ENCODE data around the gene AREL1. TPM values are rescaled to one million over a fixed set of nuclear protein-coding genes. Genes with fewer than 3 reads are reported as not detected.

AREL1 gene
- total RNA-seq, 4 donors from 2014 or later, result 18.0 to 44.2 (median 30.1) TPM

- H3K9me3 ChIP-seq, result no peaks in the 10 kb centered on the region
- TF ChIP-seq EP300 (IDR thresholded peaks at IDR 0.05) (no peak), POLR2AphosphoS5 (IDR thresholded peaks at IDR 0.05) (no peak), CTCF (IDR thresholded peaks at IDR 0.05) (no peak), POLR2A (IDR thresholded peaks at IDR 0.05) (no peak)
- H3K27me3 ChIP-seq, result no peaks in the 10 kb centered on the region
- no peaks in the 10 kb centered on the region for H3K4me1 ChIP-seq
- H3K4me3 ChIP-seq, result no peak overlapping the region
- H3K27ac ChIP-seq, result no peak overlapping the region
- H3K36me3 ChIP-seq, result peaks cover 43% of the 10 kb centered on the region
- DNase-seq (ENCODE audit: low spot score in 2 of 2), result no peak
- WGBS, result 91% methylated on average over 3 of the region's 3 CpGs
Observed at GRCh38 chr14:74683406-74683805, 29.5 kb downstream of the AREL1 start.

- no peaks in the 10 kb centered on the region for H3K27me3 ChIP-seq
- 91% methylated on average over 10 of the region's 10 CpGs for WGBS
- DNase-seq (ENCODE audit: low spot score in 2 of 2), result no peak
- no peak for TF ChIP-seq POLR2AphosphoS5 (IDR thresholded peaks at IDR 0.05)
- no peak for TF ChIP-seq EP300 (IDR thresholded peaks at IDR 0.05)
- TF ChIP-seq CTCF (IDR thresholded peaks at IDR 0.05), result no peak
- no peak for TF ChIP-seq POLR2A (IDR thresholded peaks at IDR 0.05)
- H3K4me3 ChIP-seq, result no peak overlapping the region
- no peaks in the 10 kb centered on the region for H3K9me3 ChIP-seq
- H3K36me3 ChIP-seq, result peaks cover 36% of the 10 kb centered on the region
- H3K4me1 ChIP-seq, result no peaks in the 10 kb centered on the region
- no peak overlapping the region for H3K27ac ChIP-seq
Observed at GRCh38 chr14:74682169-74682952, 30.5 kb downstream of the AREL1 start.

GRCh38 chr14:74675219-74675618 lies 37.7 kb downstream of the AREL1 start:
- TF ChIP-seq CTCF (IDR thresholded peaks at IDR 0.05) (no peak), POLR2A (IDR thresholded peaks at IDR 0.05) (no peak)
- no peaks in the 10 kb centered on the region for H3K27me3 ChIP-seq
- no peak for DNase-seq (ENCODE audit: low spot score in 2 of 2)
- no peak overlapping the region for H3K27ac ChIP-seq
- H3K9me3 ChIP-seq, result no peaks in the 10 kb centered on the region
- H3K36me3 ChIP-seq, result peaks cover 62% of the 10 kb centered on the region
- H3K4me3 ChIP-seq, result no peak overlapping the region
- no peaks in the 10 kb centered on the region for H3K4me1 ChIP-seq

- no peak overlapping the region for H3K4me3 ChIP-seq
- no peaks in the 10 kb centered on the region for H3K4me1 ChIP-seq
- H3K36me3 ChIP-seq, result peaks cover 77% of the 10 kb centered on the region
- TF ChIP-seq POLR2A (IDR thresholded peaks at IDR 0.05) (no peak), EP300 (IDR thresholded peaks at IDR 0.05) (no peak)
- no peak overlapping the region for H3K27ac ChIP-seq
- 87% methylated on average over 4 of the region's 4 CpGs for WGBS
- no peaks in the 10 kb centered on the region for H3K9me3 ChIP-seq
- no peaks in the 10 kb centered on the region for H3K27me3 ChIP-seq
- DNase-seq (ENCODE audit: low spot score in 2 of 2), result no peak
Observed at GRCh38 chr14:74673768-74674167, 39.1 kb downstream of the AREL1 start.

GRCh38 chr14:74671789-74672188 lies 41.1 kb downstream of the AREL1 start:
- Histone ChIP-seq H3K4me1 (no peaks in the 10 kb centered on the region), H3K4me3 (no peak overlapping the region), H3K9me3 (no peaks in the 10 kb centered on the region), H3K27me3 (no peaks in the 10 kb centered on the region), H3K27ac (no peak overlapping the region), H3K36me3 (peaks cover 95% of the 10 kb centered on the region)
- TF ChIP-seq POLR2AphosphoS5 (IDR thresholded peaks at IDR 0.05), result no peak
- no peak for TF ChIP-seq CTCF (IDR thresholded peaks at IDR 0.05)
- no peak for TF ChIP-seq POLR2A (IDR thresholded peaks at IDR 0.05)
- DNase-seq (ENCODE audit: low spot score in 2 of 2), result no peak
- 44% methylated on average over 4 of the region's 4 CpGs for WGBS

All from suprapubic skin (tissue), 4 donors.